NCI-H1417 (cell line): ENCODE measurements around the gene CRISPLD2.

Source experiments
- DNase-seq, 3 experiments: peaks; one replicate each; lab custom pipeline; 2025; lab: John Stamatoyannopoulos, UW

CRISPLD2 gene

DNA sequence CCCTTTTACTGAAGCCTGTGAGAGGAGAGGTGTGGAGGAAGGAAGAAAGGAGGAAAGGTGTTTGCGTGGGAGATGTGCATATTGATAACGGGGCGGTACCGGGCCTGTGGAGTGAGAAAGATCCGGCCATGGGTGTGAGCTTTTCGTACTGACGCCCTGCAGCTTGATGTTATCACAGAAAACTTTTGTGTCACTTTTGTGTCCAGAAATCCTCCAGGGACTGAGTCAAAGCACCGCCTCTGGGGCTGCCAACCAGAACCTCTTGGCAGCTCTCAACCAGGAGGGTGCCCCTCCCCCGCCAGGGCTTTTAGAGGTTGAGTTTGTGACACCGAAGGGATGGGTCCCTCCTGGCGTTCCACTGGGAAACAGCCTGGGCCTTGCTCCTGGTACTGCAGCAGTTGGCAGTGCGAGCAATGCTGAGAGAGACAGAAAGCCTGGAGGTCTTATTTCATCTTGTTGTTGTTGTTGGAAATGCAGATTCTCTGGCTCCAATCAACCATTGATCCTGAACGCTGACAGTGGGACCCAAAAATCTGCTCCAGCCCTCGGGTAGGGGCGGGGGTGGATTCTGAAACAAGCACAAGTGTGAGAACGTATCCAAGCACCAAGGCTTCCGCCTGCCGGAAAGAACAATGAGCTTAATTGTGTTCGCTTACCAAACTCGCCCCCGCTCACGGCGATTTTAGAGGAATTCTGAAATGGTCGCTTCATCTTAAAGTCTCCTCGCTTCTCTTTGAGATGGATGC, 65.0 kb downstream of the CRISPLD2 start:
- DNase-seq = no peak

DNA sequence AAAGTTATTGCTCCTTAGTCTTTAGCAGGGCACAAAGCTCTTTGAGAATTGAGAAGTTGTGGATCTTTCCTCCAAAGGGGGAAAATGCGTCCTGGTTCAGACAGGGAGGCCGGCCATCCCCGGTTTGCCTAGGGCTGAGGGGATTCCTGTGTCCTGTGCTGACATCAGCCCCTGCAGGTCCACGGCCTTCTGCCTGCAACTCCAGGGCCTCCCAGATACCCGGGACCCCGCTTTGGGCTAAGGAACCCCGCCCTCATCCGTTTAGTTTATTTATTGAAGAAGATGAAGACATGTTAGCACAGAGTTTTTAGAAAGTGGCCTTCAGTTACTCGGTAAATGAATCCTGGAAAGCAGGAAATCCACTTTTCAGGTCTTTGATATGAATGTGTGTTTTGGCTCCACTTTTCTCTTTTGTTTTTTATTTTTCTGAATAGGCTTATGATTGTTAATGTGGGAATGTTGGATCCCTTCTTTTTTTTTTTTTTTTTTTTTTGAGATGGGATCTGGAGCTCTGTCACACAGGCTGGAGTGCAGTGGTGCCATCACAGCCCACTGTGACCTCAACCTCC, 65.6 kb downstream of the CRISPLD2 start:
- no peak for DNase-seq

DNA sequence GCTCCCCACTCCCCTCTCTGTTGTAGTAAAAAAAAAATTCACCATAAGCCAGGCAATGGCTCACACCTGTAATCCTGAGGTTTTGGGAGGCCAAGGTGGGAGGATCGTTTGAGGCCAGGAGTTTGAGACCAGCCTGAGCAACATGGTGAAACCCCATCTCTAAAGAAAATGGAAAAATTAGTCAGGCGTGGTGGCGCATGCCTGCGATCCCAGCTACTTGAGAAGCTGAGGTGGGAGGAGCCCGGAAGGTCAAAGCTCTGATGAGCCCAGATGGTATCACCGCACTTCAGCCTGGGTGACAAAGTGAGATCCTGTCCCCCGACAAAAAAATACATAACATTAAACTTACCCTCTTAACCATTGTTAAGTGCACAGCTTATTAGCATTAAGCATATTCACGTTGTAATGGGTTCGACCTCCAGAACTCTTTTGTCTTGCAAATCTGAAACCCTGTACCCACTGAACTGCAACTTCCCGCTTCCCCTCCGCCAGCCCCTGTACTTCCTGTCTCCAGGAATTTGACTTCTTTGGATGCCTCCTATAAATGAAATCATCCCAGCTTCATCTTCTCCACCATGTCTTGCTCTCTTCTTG, 66.8 kb downstream of the CRISPLD2 start:
- no peak for DNase-seq

DNA sequence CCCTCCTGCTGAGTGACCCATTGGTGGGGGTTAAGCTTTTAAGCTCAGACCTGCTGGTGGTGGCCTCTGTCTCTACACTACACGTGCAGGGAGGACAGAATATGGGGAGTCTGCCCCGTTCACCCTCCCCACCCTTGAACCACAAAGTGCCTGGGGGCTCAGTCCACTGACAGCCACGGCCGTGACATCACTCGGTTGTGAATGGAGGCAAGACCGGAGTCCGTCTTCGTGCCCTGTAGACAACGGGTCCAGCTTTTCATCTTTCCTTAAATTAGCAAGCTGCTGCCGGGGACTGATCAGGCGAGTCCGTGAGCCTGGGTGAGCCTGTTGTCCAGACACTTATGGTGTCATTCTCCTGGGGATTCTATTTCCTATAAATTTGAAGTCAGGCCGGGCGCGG, 67.4 kb downstream of the CRISPLD2 start:
- DNase-seq = no peak

DNA sequence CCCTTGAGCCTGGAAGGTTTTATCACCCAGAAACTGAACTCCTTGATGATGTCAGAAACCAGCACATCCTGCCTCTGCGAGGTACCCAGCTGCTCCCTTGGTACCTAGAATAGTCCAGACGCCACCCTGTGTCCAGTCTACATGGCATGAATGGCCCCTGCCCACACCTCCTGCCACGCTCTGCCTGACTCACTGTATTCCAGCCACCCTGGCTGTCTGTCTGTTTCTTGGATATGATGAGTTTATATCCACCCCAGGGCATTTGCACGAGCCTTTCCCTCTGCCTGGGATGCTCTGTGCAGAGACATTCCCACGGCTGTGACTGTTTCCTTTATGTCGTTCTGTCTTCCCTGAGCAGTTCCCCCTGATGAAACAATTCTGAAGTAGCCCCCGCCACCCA, 68.7 kb downstream of the CRISPLD2 start:
- DNase-seq = no peak

DNA sequence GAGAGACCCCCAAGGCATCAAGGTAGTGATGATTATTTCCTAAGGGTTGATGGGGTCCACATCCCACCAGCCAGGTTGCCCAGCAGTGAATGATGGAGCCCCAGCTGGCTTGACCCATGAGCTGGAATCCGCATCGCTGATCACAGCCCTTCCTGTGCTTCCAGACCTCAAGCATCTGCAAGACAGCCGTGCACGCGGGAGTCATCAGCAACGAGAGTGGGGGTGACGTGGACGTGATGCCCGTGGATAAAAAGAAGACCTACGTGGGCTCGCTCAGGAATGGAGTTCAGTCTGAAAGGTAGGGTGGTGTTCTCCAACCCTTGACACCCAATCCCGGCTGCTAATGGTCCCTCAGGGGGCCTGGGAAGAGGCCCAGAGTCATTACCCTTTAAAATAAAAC, 69.3 kb downstream of the CRISPLD2 start:
- DNase-seq = no peak

DNA sequence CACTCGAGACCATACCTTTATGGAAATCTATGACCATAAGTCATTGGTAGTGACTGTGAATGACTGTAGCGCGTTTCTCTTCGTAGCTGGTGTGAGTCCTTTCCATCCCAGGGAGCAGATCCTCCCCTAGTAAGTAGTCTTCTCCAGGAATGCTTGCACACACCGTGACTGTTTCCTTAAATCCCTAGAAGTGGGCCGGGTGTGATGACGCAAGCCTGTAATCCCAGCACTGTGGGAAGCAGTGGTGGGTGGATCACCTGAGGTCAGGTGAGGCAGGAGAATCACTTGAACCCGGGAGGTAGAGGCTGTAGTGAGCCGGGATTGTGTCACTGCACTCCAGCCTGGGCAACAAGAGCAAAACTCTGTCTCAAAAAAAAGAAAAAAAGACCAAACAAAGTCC, 70.6 kb downstream of the CRISPLD2 start:
- no peak for DNase-seq

DNA sequence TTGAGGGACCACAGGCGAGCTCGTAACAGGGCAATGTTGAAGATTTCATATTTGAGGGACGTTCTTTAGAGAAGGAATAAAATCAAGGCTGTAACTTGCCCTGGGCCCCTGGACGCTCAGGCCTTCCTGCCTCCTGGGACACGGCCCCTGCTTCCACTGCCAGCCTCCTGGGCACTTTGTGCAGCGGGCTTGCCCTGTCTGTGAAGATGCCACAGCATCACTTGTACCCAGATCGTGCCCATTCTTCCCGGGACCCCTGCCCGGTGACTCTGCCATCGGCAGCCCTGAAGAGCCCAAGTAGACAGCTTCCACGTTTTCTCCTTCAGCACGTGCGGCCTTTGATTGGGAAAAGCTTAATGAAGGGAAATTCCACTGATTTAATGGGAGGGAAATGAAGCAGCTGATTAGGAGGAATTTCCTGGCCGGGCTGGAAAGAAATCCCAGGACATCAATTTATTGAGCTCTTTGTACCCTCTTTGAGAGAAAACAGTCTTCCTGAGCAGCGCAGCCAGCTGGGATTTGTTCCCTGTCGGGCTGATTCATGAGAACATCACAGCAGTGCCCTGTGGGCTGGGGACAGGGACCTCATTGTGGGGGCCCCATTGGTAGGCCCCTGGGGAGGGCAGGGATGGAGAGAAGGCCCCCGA, 71.5 kb downstream of the CRISPLD2 start:
- DNase-seq = no peak

DNA sequence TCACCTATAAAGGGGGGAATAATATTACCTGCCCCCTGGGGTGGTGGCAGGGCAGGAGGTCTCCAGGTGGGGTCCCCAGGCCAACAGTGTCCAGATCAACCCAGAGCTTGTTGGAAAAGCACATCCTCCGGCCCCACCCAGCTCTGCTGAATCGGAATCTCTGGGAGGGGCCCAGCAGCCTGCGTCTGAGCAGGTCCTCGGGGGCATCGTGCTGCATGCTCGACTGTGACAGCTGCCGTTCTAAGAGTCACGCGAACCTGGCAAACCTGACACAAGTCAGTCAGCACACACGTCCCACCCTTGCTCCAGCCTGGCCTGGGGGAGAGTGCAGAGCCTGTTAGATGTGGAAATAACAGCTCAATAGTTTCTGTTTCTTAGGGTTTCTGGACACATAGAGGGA, 72.3 kb downstream of the CRISPLD2 start:
- no peak for DNase-seq

DNA sequence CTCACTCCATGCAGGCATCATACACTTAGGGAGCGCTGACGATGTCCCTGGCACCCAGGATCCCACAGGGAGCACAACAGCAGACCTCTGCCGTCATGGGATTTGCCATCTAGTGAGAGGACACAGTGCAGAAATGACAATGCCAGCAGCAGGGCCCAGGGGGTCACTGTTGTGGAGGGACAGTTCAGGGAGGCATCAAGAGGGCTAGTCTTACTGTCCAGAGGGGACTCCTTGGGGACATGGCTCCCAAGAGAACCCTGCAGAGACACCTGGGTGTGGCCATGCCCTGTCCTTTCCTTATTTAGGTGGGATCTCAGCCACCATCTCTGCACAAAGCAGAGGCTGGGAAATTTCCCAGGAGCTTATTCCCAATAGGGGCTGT, 73.7 kb downstream of the CRISPLD2 start:
- DNase-seq = no peak

DNA sequence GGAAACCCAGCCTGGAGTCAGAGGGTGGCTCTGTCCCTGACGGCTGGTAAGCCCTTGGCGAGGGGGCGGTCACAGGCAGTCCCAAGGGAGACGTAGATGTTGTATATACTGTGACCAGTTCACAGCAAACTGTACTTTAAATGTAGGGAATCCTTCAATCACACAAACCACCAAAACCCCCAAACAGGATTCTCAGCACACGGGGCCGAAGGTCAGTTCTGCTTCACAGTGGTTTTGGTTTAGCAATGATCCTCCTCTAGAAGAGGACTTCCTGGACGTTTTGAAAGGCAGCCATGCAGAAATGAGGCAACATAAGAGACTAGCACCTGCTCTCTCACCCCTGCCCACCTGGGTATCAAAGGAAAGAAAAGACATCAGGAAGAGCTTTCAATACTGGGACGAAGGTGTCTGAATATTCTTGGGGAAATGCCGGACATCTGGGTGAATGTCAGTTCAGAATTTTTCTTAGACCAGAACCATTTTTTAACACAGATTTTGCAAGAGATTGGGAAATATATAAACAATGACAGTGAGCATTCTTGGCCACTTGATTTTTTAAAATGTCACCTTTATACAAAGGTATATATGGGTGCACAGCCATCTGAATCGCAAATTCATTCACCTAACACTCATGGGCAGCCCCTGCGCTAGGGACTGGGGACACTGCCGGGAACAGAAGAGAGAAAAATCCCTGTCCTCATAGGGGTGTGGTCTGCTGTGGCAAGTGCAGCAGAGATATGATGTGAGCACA, 74.2 kb downstream of the CRISPLD2 start:
- DNase-seq = no peak

DNA sequence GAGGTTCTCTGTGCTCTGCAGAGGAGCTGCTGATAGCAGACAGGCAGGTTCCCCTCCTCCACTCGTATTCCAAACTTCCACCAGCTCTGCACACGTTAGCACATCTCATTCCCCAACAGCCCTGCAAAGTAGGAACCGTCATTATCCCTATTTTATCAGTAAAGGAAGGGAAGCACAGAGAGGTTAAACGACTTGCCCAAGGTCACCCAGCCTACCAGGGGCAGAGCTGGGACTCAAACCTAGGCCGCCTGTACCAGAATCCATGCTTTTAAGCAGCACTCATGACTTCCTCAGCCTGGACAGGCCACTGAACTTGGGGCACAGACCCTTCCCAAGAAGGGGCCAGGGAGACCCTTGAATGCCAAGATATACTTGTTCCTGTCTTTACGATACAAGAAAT, 75.2 kb downstream of the CRISPLD2 start:
- DNase-seq = no peak

DNA sequence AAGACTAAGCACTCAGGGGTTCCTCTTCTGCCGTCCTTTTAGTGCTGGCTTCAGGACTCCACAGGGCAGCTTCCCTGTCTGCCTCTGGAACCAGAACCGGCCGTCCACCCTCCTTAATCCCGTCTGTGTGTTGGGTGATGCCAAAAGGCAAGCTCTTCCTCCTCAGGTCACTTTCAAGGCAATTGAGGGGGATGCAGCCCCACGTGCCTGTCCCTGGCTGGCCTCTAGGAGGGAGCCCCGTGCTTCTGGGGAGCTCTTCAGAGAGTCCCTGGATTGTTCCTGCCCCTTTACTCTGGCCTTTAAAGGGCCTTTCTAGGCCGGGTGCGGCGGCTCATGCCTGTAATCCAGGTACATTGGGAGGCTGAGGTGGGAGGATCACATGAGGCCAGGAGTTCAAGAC, 77.1 kb downstream of the CRISPLD2 start:
- no peak for DNase-seq

DNA sequence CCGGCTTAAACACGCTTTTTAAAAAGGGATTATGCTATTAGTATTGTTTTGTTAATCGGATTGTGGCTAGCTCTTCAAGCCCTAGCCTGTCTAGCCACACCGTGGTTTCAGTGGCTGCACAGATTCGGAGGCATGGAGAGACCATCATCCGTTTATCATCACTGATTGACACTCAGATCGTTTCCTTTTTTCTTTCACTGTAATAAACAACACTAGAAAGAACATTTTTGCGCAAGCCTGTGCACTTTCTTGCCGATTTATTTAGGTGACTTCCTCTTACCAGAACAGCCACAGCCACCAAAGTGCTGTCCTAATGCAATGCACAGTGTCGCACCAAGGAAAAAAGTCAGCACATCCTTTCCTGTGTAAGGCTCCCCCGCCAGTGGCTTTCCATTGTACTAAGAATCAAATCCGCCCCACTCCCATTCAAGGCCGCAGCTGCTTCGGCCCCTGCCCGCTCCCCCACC, 78.2 kb downstream of the CRISPLD2 start:
- no peak for DNase-seq

DNA sequence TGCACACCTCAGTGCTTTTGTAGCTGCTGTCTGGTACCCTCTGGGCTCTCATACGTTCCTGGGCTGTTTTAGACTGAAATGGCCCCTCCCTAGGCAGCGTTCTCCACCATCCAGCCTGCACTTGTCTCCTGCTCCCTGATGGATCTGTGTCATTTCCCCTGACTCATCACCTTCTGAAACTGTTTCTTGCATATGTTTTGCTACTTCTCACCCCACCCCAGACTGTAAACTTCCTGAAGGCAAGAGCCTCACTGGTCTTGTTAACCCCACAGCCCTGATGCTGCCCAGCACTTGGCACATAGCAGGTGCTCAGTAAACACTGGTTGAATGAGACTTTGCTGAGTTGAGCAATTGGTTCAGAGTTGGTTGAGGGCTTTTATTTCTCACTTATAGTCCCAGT, 78.7 kb downstream of the CRISPLD2 start:
- no peak for DNase-seq

DNA sequence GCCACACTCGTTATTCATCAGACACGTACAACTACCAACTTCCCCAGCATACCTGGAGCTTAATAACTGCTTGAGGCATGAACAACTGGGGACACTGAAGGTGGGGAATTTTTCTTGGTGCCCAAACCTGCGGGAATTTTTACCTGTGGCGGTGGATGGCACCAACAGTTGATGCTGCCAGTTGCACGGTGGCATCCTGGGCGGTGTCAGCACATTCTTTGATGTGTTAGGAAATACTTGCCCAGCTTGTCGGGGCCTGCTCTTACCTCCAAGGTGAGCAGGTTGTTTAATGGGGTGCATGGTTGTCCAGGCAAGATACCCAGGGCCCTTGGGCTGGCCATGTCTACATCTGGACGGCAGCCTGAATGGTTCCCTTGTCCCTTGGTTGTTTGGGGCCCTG, 79.6 kb downstream of the CRISPLD2 start:
- no peak for DNase-seq

DNA sequence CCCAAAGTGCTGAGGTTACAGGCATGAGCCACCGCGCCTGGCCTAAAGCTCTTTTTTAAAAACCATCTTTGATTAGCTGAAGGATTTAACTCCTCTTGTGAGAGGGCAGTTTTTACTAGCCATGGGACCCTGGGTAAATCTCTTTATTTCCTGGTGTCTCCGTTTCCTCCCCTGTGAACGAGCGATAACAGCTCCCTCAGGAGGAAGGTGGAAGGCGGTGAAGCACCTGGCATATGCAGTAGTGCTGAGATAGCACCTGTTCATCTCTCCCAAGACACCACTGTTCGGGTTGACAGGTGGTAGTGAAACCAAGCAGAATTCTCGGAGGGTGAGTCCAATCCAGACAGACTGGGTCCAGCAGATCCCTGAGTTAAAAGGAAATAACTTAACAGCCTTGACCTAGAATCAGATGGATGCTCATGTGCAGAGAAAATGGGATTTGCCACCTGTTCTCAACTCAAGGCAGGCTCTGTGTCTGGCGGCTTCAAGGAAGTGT, 86.2 kb downstream of the CRISPLD2 start:
- peak in 1 of 3 experiments; percentile 10 for DNase-seq

DNA sequence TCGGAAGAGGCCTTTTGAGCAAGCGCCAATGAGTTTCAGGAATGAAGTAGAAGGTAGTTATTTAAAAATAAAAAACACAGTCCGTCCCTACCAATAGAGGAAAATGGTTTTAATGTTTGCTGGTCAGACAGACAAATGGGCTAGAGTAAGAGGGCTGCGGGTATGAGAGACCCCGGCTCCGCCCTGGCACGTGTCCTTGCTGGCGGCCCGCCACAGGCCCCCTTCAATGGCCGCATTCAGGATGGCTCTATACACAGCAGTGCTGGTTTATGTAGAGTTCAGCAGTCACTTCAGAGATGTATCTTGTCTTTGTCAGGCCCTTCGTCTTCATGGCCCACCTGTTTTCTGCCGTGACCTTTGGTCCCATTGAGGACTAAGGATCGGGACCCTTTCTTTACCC, 87.3 kb downstream of the CRISPLD2 start:
- DNase-seq = no peak

DNA sequence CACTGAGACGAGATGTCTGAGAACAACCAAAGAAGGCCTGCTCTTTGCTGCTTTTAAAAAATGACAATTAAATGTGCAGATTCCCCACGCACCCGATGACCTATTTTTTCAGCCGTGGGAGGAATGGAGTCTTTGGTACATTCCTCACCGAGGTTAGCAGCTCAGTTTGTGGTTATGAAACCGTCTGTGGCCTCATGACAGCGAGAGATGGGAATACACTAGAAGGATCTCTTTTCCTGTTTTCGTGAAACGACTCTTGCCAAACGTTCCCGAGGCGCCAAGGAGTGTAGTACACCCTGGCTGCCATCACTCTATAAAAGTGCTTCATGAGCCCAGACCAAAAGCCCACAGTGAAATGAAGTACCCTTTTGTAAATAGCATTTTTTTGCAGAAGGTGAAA, 87.8 kb downstream of the CRISPLD2 start:
- DNase-seq = no peak

DNA sequence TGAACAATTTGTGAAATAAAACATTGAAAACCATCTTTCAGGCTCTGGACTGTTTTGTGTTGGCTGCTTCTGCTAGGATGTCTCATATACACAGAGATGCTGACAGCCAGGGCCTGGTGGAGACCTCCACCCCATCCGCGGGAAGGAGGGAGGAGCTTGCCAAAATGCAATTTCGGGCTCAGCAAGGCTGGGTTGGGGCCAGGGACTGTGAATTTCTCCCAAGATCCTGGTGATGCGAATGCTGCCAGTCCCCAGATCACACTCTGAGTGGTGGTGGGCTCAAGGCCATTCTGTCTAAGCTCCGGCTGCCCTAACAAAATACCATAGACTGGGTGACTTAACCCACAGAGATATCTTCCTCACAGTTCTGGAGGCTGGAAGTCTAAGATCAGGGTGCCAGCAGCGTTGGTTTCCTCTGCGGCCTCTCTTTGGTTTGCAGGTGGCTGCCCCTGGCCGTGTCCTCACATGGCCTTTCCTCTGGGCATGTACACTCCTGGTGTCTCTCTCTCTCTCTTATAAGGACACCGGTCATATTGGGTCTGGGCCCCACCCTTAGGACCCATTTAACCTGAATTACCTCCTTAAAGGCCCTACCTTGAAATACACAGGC, 89.8 kb downstream of the CRISPLD2 start:
- no peak for DNase-seq

DNA sequence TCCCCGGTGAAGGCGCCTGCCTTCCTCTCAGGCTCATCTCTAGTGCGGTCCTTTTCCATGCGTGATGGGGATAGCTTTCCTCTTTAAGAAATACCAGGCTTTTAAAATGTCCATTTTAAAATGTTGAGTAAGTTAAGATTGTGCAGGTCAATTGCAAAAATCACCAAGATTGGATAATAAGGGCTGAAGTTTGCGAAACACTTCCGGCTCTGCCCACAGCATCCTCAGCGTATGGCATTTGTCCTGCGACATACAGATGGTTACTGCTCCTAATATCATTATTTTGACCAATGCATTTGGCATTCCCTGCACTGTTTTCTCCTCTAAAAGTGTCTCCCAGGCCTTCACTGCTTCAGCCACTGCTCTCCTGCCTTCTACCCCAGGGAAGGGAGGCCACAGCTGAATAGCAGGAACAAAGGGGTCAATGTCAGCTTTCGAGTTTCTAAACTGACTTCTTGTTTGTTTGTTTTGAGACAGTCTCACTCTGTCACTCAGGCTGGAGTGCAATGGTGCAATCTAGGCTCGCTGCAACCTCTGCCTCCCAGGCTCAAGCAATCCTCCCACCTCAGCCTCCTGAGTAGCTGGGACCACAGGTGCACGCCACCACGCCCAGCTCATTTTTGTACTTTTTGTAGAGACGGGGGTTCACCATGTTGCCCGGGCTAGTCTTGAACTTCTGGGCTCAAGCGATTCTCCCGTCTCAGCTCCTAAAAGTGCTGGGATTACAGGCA, 91.9 kb downstream of the CRISPLD2 start:
- DNase-seq = no peak
